A673 (cell line): ENCODE data around the gene IQCM.

Experiments
- EZH2 ChIP-seq: fragments of 200-600 bp; sonication (generic); IDR thresholded peaks from 2 replicates; pipeline ENCODE4 v1.6.1; 2017; ENCODE audit warnings: borderline replicate concordance, low read depth, mild to moderate bottlenecking, mixed read lengths, antibody characterized with exemption, low read length; ENCODE audit not compliant: poor library complexity, severe bottlenecking
- TF ChIP-seq, protein P1 (sequence below): fragments of 300-800, 200-600 bp; sonication (generic); conservative IDR thresholded peaks from 2 replicates; pipeline ENCODE4 v1.5.1; 2017; ENCODE audit warnings: low read depth, mild to moderate bottlenecking, antibody characterized with exemption, low read length, moderate library complexity, mixed read lengths

DNA sequence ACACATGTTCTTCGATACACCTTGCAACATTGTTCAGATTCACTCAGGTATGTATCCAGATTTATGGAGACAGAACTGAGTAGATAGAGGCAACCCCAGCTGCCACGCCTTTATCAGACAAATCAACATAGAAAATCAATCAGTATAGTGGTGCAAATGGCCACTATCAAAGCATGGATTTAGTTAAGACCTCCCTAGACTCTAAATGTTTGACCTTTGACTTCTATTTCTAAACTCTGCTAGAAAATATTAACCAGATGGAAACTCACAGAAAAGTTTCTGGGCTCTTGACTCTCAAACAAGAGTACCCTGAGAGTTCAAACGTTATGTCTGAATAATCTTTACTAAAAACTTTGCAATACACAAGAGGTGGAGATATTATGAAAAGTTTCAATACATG, 411.5 kb downstream of the IQCM start:
- TF ChIP-seq, protein P1, sequence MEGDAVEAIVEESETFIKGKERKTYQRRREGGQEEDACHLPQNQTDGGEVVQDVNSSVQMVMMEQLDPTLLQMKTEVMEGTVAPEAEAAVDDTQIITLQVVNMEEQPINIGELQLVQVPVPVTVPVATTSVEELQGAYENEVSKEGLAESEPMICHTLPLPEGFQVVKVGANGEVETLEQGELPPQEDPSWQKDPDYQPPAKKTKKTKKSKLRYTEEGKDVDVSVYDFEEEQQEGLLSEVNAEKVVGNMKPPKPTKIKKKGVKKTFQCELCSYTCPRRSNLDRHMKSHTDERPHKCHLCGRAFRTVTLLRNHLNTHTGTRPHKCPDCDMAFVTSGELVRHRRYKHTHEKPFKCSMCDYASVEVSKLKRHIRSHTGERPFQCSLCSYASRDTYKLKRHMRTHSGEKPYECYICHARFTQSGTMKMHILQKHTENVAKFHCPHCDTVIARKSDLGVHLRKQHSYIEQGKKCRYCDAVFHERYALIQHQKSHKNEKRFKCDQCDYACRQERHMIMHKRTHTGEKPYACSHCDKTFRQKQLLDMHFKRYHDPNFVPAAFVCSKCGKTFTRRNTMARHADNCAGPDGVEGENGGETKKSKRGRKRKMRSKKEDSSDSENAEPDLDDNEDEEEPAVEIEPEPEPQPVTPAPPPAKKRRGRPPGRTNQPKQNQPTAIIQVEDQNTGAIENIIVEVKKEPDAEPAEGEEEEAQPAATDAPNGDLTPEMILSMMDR = no peak
- TF ChIP-seq EZH2 = no peak
